Measurements from ENCODE around the gene LPCAT3. TPM values are rescaled to one million over a fixed set of nuclear protein-coding genes. Genes with fewer than 3 reads are reported as not detected.

Gene LPCAT3
- total and polyA plus RNA-seq, 2 of the 4 experiments (the other 2 are of a cell fraction) = 7.0 to 18.6 TPM

DNA sequence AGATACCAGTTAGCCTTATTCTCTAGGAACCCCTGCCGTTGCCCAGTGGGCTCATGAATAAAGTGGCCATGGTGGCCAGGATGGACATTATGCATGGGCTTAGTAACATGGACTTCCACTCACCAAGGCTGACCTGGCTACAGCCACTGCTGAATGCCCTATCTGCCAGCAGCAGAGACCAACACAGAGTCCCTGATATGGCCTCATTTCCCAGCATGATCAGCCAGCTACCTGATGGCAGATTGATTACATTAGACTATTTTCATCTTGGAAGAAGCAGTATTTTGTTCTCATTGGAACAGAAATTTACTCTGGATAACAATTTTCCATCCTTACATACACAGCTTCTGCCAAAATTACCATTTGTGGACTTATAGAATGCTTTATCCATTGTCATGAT, 16.2 kb upstream of the LPCAT3 start:
- in situ Hi-C loops (cut with MboI; ENCODE audit: low sequenced_read_pairs) = no loop called here
- Histone ChIP-seq H3K27me3 (ENCODE audit: control insufficient read depth, insufficient read depth, low read length) (peaks cover 20% of the 10 kb centered on the region), H3K4me1 (ENCODE audit: control insufficient read depth, insufficient read depth, low read length) (peaks cover 2% of the 10 kb centered on the region; the same call in 1 of the 2 replicates), H3K9me1 (ENCODE audit: insufficient read depth, low read length) (no peaks in the 10 kb centered on the region; the same call in 1 of the 2 replicates), H3K18ac (ENCODE audit: low read depth, low read length) (no peak overlapping the region), H4K91ac (ENCODE audit: insufficient read depth, low read depth, low read length) (no peak overlapping the region), H3K9me3 (ENCODE audit: control insufficient read depth, insufficient read depth, low read length) (peaks cover 2% of the 10 kb centered on the region; the same call in 1 of the 2 replicates), H3K79me1 (ENCODE audit: low read depth in 1 of 2, low read length in 2 of 2) (no peaks in the 10 kb centered on the region), H4K20me1 (ENCODE audit: insufficient read depth, low read length) (no peaks in the 10 kb centered on the region), H3K27ac (ENCODE audit: insufficient read depth, low read length) (no peak overlapping the region), H3K9ac (ENCODE audit: low read depth, low read length) (no peak overlapping the region), H3K4me3 (ENCODE audit: insufficient read depth, low read depth, low read length) (no peak overlapping the region), H3K36me3 (ENCODE audit: control insufficient read depth, insufficient read depth, low read length) (no peaks in the 10 kb centered on the region), H2BK120ac (ENCODE audit: low read depth, low read length) (no peak overlapping the region), H3K23ac (ENCODE audit: low read depth, low read length) (no peak overlapping the region), H2AK9ac (replicated peaks; ENCODE audit: low read depth, low read length, poor library complexity) (no peak overlapping the region), H3K56ac (ENCODE audit: extremely low read depth, insufficient read depth, low read length) (no peak overlapping the region), H2BK20ac (ENCODE audit: low read depth, low read length) (no peak overlapping the region), H2BK15ac (ENCODE audit: low read depth, low read length) (no peak overlapping the region), H4K8ac (ENCODE audit: low read depth in 2 of 2, low read length in 2 of 2) (no peak overlapping the region), H3K4me2 (ENCODE audit: low read depth, low read length) (no peak overlapping the region), H2BK5ac (ENCODE audit: low read depth, low read length, poor library complexity, severe bottlenecking) (no peak overlapping the region), H2AFZ (replicated peaks; ENCODE audit: low read length, poor library complexity) (no peak overlapping the region), H3K4ac (ENCODE audit: low read depth, low read length) (no peak overlapping the region), H3K14ac (replicated peaks; ENCODE audit: low read depth, low read length) (no peak overlapping the region), H2AK5ac (ENCODE audit: low read depth, low read length) (no peak overlapping the region), H4K5ac (ENCODE audit: low read depth, low read length) (no peak overlapping the region)
- BruUV-seq (replicated peaks) = no TSS peak
- ChIA-PET POLR2A (ENCODE audit: unreplicated experiment) (no interaction called here), CTCF (no interaction called here)
- no CpG with 5 or more reads among the region's 1 CpG for WGBS, 2 experiments (ENCODE audit: extremely low coverage in 2 of 2, insufficient read length in 1 of 2)
- TF ChIP-seq POLR2A (IDR thresholded peaks at IDR 0.05; ENCODE audit: low read depth, low read length) = no peak
- no peak for TF ChIP-seq MAFK (IDR thresholded peaks at IDR 0.05; ENCODE audit: low read depth, low read length)
- TF ChIP-seq, protein P1, sequence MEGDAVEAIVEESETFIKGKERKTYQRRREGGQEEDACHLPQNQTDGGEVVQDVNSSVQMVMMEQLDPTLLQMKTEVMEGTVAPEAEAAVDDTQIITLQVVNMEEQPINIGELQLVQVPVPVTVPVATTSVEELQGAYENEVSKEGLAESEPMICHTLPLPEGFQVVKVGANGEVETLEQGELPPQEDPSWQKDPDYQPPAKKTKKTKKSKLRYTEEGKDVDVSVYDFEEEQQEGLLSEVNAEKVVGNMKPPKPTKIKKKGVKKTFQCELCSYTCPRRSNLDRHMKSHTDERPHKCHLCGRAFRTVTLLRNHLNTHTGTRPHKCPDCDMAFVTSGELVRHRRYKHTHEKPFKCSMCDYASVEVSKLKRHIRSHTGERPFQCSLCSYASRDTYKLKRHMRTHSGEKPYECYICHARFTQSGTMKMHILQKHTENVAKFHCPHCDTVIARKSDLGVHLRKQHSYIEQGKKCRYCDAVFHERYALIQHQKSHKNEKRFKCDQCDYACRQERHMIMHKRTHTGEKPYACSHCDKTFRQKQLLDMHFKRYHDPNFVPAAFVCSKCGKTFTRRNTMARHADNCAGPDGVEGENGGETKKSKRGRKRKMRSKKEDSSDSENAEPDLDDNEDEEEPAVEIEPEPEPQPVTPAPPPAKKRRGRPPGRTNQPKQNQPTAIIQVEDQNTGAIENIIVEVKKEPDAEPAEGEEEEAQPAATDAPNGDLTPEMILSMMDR (conservative IDR thresholded peaks at IDR 0.05; ENCODE audit: low read depth, low read length) = no peak
- TF ChIP-seq RCOR1 (IDR thresholded peaks at IDR 0.05; ENCODE audit: insufficient replicate concordance, low read length) = no peak
- no peak for DNase-seq
- intact Hi-C loops (cut with micrococcal nuclease) = no loop called here
- dilution Hi-C loops (cut with HindIII; ENCODE audit: low sequenced_read_pairs, unreplicated experiment) = no loop called here
- no peak for ATAC-seq (ENCODE audit: low read depth)

All from IMR-90 (cell line).